ENCODE results near the gene PSAP.
"Not testable (repeated sequence)": the region's sequence is repeated elsewhere in the genome, so short reads cannot be mapped to it uniquely, and the experiment has no call there.

- not testable (repeated sequence) for TF ChIP-seq EZH2phosphoT487, CTCF, EZH2 (IDR thresholded peaks at IDR 0.05)
These were observed 529 bp upstream of the PSAP start for GRCh38 chr10:71851465-71852095.
